ENCODE results near the gene RPLP2. TPM values are rescaled to one million over a fixed set of nuclear protein-coding genes. Genes with fewer than 3 reads are reported as not detected.

RPLP2 gene
- total RNA-seq, 1 experiment from 2014 or later, result 774 TPM

DNA sequence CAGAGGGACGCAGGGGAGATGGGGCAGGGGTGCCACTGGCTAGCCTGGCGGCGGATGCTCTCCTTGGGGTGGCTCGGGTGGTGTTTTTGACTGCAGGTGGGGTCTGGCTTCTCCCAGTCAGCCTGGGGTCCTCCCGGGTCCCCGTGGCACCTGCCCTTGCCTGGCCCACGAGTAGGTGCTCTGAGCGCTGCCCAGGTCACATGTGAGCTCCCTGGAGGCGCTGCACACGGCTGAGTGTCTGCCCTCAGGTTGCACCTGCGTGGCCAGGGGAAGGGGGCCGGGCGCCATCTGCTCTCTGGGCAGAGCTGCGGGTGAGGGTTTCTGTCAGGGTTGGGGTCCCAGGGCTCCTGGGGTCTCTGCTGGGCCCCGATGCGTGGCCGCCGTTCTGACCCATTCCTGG is 38.1 kb downstream of the RPLP2 start:
- H3K9me2 ChIP-seq (replicated peaks; ENCODE audit: insufficient read depth, low read length), result no peaks in the 10 kb centered on the region
- no peak overlapping the region for H3K4me3 ChIP-seq (ENCODE audit: low read length)
- H3K4me1 ChIP-seq (ENCODE audit: low read length), result peaks cover 24% of the 10 kb centered on the region
- H3K27me3 ChIP-seq (ENCODE audit: low read length), result no peaks in the 10 kb centered on the region
- H3K27ac ChIP-seq (ENCODE audit: low read length), result no peak overlapping the region
- H3K79me2 ChIP-seq (ENCODE audit: low read length), result no peaks in the 10 kb centered on the region
- DNase-seq, result no peak
- no peak overlapping the region for H3K9ac ChIP-seq (ENCODE audit: low read length)
- H3K4me2 ChIP-seq (ENCODE audit: low read depth, low read length, poor library complexity, severe bottlenecking), result no peak overlapping the region
- no peaks in the 10 kb centered on the region for H3K36me3 ChIP-seq (ENCODE audit: insufficient read depth, low read length)
- peaks cover 14% of the 10 kb centered on the region; the same call in 1 of the 2 replicates for H4K20me1 ChIP-seq (ENCODE audit: insufficient read depth, low read depth, low read length)
- no peak overlapping the region for H2AFZ ChIP-seq (ENCODE audit: low read length)
- no peaks in the 10 kb centered on the region for H3K9me3 ChIP-seq (ENCODE audit: low read length)

- no peaks in the 10 kb centered on the region for H3K79me2 ChIP-seq (ENCODE audit: low read length)
- H3K4me2 ChIP-seq (ENCODE audit: low read depth, low read length, poor library complexity, severe bottlenecking), result no peak overlapping the region
- peak; percentile 88 for DNase-seq
- H3K9me2 ChIP-seq (replicated peaks; ENCODE audit: insufficient read depth, low read length), result no peaks in the 10 kb centered on the region
- no peaks in the 10 kb centered on the region for H3K9me3 ChIP-seq (ENCODE audit: low read length)
- no peak overlapping the region for H3K4me3 ChIP-seq (ENCODE audit: low read length)
- no peaks in the 10 kb centered on the region for H3K27me3 ChIP-seq (ENCODE audit: low read length)
- H3K4me1 ChIP-seq (ENCODE audit: low read length), result peaks cover 19% of the 10 kb centered on the region
- H3K9ac ChIP-seq (ENCODE audit: low read length), result no peak overlapping the region
- no peak overlapping the region for H2AFZ ChIP-seq (ENCODE audit: low read length)
- peaks cover 14% of the 10 kb centered on the region; the same call in 1 of the 2 replicates for H4K20me1 ChIP-seq (ENCODE audit: insufficient read depth, low read depth, low read length)
- no peaks in the 10 kb centered on the region for H3K36me3 ChIP-seq (ENCODE audit: insufficient read depth, low read length)
- no peak overlapping the region for H3K27ac ChIP-seq (ENCODE audit: low read length)
Measured at GRCh38 chr11:848380-848931, 38.7 kb downstream of the RPLP2 start.

GRCh38 chr11:849104-849824 is 39.5 kb downstream of the RPLP2 start:
- H3K4me1 ChIP-seq (ENCODE audit: low read length), result peaks cover 11% of the 10 kb centered on the region
- no peaks in the 10 kb centered on the region for H3K9me3 ChIP-seq (ENCODE audit: low read length)
- H3K27me3 ChIP-seq (ENCODE audit: low read length), result no peaks in the 10 kb centered on the region
- no peak overlapping the region for H2AFZ ChIP-seq (ENCODE audit: low read length)
- H3K79me2 ChIP-seq (ENCODE audit: low read length), result no peaks in the 10 kb centered on the region
- DNase-seq, result peak; percentile 72
- H3K27ac ChIP-seq (ENCODE audit: low read length), result no peak overlapping the region
- H3K4me2 ChIP-seq (ENCODE audit: low read depth, low read length, poor library complexity, severe bottlenecking), result peak overlapping the region; percentile 26
- H3K36me3 ChIP-seq (ENCODE audit: insufficient read depth, low read length), result no peaks in the 10 kb centered on the region
- no peak overlapping the region for H3K9ac ChIP-seq (ENCODE audit: low read length)
- H3K4me3 ChIP-seq (ENCODE audit: low read length), result no peak overlapping the region
- no peaks in the 10 kb centered on the region for H3K9me2 ChIP-seq (replicated peaks; ENCODE audit: insufficient read depth, low read length)
- H4K20me1 ChIP-seq (ENCODE audit: insufficient read depth, low read depth, low read length), result peaks cover 14% of the 10 kb centered on the region; the same call in 1 of the 2 replicates

DNA sequence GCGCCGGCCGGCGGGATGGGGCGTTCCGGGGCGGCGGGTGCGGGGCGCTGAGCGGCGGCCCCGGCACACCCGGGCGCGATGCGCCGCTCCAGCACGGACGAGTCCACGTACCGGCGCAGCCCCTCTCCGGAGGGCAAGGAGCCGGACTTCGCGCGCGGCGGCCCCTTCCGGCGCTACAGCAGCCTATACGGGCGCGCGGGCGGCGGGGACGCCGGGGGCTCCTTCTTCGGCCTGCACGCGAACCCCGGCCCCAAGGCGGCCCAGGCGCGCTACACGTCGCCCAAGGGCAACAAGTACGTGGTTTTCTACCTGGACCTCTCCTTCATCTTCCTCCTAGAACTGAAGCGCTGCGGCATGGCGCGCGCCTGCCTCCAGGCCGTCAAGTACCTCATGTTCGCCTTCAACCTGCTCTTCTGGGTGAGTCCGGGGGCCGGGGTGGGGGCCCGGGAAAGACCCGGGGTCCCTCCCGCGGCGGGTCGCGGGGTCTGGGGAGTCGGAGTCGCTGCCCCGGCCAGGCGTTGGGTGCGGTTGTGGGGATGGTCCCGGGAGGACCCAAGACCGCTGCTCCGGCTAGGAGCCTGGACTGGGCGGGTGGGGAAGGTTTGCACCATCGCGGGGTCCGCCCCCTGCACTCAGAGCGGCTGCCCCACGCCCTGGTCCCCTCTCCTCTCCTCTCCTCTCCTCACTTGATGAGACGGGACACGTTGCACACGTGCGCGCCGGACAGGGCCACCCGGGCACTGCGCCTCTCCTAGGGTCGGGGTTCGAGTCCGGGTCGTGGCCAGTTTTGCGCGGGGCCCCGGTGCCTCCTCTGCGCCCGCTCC is 40.4 kb downstream of the RPLP2 start:
- H3K9ac ChIP-seq (ENCODE audit: low read length), result no peak overlapping the region
- no peaks in the 10 kb centered on the region for H3K79me2 ChIP-seq (ENCODE audit: low read length)
- no peak for DNase-seq
- H2AFZ ChIP-seq (ENCODE audit: low read length), result no peak overlapping the region
- no peak overlapping the region for H3K4me3 ChIP-seq (ENCODE audit: low read length)
- H3K4me1 ChIP-seq (ENCODE audit: low read length), result peaks cover 11% of the 10 kb centered on the region
- no peak overlapping the region for H3K4me2 ChIP-seq (ENCODE audit: low read depth, low read length, poor library complexity, severe bottlenecking)
- no peak overlapping the region for H3K27ac ChIP-seq (ENCODE audit: low read length)
- H3K9me3 ChIP-seq (ENCODE audit: low read length), result no peaks in the 10 kb centered on the region
- no peaks in the 10 kb centered on the region for H3K9me2 ChIP-seq (replicated peaks; ENCODE audit: insufficient read depth, low read length)
- no peaks in the 10 kb centered on the region for H3K27me3 ChIP-seq (ENCODE audit: low read length)
- H4K20me1 ChIP-seq (ENCODE audit: insufficient read depth, low read depth, low read length), result peaks cover 14% of the 10 kb centered on the region; the same call in 1 of the 2 replicates
- H3K36me3 ChIP-seq (ENCODE audit: insufficient read depth, low read length), result no peaks in the 10 kb centered on the region

DNA sequence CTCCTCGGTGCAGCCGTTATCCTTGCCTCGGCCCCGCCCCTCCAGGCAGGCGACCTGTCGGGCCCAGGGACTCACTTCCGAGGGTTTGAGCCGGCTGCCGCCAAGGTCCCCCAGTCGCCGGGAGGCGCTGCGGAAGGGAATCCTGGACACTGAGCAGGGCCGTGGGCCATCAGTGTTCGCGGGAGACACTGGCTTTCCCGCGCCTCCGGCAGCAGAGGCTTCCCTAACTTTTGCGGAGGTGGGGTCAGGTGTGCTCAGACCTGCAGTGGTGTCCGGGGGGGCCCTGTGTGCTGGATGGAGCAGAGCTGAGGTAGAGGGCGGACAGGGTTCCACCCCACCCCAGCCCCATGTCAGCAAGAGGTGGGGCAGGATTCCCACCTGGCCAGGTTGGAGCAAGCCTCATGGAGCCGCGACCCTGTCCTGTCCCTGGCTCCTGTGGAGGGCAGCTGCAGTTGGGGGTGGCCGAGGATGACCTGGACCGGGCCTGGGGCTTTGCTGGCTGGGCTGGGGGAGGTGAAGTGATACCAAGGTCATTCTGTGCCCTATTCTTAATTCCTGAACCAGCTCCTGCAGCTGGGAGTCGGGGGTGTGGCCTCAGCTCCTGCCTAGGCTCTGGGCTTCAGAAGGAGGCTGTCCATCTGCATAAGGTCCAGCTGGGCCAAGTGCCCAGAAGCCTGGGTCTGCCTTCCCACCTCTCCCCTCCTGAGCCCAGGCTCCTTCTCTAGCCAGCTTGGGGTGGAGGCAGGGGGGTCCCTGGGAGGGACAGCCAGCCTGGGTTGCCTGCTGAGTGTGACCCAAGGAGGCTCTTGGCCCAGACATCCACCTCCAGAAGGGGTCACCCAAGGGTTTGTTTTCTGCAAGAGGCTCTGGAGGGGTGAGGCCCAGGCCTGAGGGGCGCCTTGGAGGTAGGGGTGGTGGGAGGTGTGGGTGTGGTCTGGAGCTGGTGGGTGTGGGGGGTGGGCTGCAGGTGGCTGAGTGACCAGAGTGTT is 41.3 kb downstream of the RPLP2 start:
- peak; percentile 79 for DNase-seq
- H3K79me2 ChIP-seq (ENCODE audit: low read length), result no peaks in the 10 kb centered on the region
- H3K9me2 ChIP-seq (replicated peaks; ENCODE audit: insufficient read depth, low read length), result no peaks in the 10 kb centered on the region
- H3K27me3 ChIP-seq (ENCODE audit: low read length), result no peaks in the 10 kb centered on the region
- no peak overlapping the region for H3K4me2 ChIP-seq (ENCODE audit: low read depth, low read length, poor library complexity, severe bottlenecking)
- peaks cover 9% of the 10 kb centered on the region; the same call in 1 of the 2 replicates for H4K20me1 ChIP-seq (ENCODE audit: insufficient read depth, low read depth, low read length)
- H3K4me3 ChIP-seq (ENCODE audit: low read length), result no peak overlapping the region
- H3K36me3 ChIP-seq (ENCODE audit: insufficient read depth, low read length), result no peaks in the 10 kb centered on the region
- peaks cover 11% of the 10 kb centered on the region for H3K4me1 ChIP-seq (ENCODE audit: low read length)
- H3K9me3 ChIP-seq (ENCODE audit: low read length), result no peaks in the 10 kb centered on the region
- no peak overlapping the region for H3K27ac ChIP-seq (ENCODE audit: low read length)
- H3K9ac ChIP-seq (ENCODE audit: low read length), result no peak overlapping the region
- no peak overlapping the region for H2AFZ ChIP-seq (ENCODE audit: low read length)

DNA sequence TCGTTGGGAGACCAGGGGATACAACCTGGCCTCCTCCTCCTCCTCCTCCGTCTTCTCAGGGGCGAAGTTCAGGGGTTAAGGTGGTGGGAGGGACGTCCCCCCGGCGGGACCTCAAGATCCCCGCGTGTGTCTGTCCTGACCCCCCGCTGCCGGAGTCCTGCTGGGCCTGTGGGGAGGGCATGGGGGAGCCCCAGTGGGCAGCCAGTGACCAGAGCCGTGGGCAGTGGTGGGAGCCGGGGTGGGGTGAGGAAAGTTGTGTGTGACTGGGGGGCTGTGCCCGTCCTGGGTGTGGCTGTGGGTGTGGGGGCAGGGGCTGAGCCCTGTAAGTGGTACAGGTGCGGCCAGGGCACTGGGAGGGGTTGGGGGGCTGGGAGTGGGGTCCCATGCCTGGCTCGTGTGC is 43.0 kb downstream of the RPLP2 start:
- DNase-seq, result no peak
- Histone ChIP-seq H3K27me3 (ENCODE audit: low read length) (no peaks in the 10 kb centered on the region), H3K9me2 (replicated peaks; ENCODE audit: insufficient read depth, low read length) (no peaks in the 10 kb centered on the region), H3K9ac (ENCODE audit: low read length) (no peak overlapping the region), H3K4me3 (ENCODE audit: low read length) (no peak overlapping the region), H3K4me1 (ENCODE audit: low read length) (peaks cover 20% of the 10 kb centered on the region), H2AFZ (ENCODE audit: low read length) (no peak overlapping the region), H3K79me2 (ENCODE audit: low read length) (no peaks in the 10 kb centered on the region), H3K36me3 (ENCODE audit: insufficient read depth, low read length) (no peaks in the 10 kb centered on the region), H4K20me1 (ENCODE audit: insufficient read depth, low read depth, low read length) (0 out of 2 replicates have a peak, but pooled peaks cover 3% of the 10 kb centered on the region), H3K4me2 (ENCODE audit: low read depth, low read length, poor library complexity, severe bottlenecking) (no peak overlapping the region), H3K27ac (ENCODE audit: low read length) (no peak overlapping the region), H3K9me3 (ENCODE audit: low read length) (no peaks in the 10 kb centered on the region)

DNA sequence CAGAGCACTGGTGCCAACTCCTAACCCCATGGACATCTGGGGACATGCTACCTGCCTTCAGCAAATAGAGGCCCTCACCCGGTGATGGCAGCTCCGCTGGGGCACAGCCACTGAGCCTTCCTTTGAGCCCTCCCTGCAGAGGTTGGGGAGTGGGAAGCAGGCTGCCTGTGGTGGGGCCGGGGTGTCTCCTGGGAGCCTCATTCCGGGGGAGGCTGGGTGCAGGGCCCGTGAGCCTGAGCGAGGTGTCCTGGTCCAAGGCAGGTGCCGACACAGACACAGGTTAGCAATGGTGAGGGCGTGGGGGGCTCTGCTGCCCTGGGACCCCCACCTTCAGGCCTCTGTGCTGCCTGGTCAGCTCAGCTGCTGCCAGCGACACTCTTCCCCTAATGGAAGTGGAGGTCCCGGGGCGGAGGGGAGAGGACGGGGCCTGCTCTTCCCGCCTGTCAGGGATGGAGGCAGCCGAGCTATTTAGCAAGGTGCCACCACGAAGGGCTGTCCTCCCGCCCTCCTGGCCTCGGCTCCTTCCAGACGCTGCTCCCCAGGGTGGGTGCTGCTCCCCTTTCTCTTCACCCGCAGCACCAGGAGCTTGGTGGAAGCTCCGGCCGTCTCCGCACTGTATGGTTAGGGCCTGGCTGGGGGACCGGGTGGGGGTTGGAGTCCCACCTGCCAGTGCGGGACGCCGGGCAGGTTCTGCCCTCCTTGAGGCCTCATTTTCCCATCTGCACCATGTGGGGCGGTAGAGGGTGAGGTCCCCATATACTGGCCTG is 44.1 kb downstream of the RPLP2 start:
- Histone ChIP-seq H3K27ac (ENCODE audit: low read length) (no peak overlapping the region), H4K20me1 (ENCODE audit: insufficient read depth, low read depth, low read length) (no peaks in the 10 kb centered on the region), H3K36me3 (ENCODE audit: insufficient read depth, low read length) (no peaks in the 10 kb centered on the region), H3K9ac (ENCODE audit: low read length) (no peak overlapping the region), H3K9me2 (replicated peaks; ENCODE audit: insufficient read depth, low read length) (no peaks in the 10 kb centered on the region), H3K79me2 (ENCODE audit: low read length) (no peaks in the 10 kb centered on the region), H3K27me3 (ENCODE audit: low read length) (no peaks in the 10 kb centered on the region), H3K4me3 (ENCODE audit: low read length) (no peak overlapping the region), H3K4me2 (ENCODE audit: low read depth, low read length, poor library complexity, severe bottlenecking) (no peak overlapping the region), H3K9me3 (ENCODE audit: low read length) (no peaks in the 10 kb centered on the region), H3K4me1 (ENCODE audit: low read length) (peaks cover 15% of the 10 kb centered on the region), H2AFZ (ENCODE audit: low read length) (no peak overlapping the region)
- DNase-seq, result peak; percentile 68
